Measurements from ENCODE around the gene SHD. TPM values are rescaled to one million over a fixed set of nuclear protein-coding genes. Genes with fewer than 3 reads are reported as not detected.

The SHD gene
- total RNA-seq, 2 donors from 2014 or later: not detected

- H3K27me3 Mint-ChIP-seq (ENCODE audit: low read depth): no peaks in the 10 kb centered on the region
- DNase-seq (no peak), ATAC-seq (replicated peaks in 1 of 2) (no peak)
- H3K9me3 Mint-ChIP-seq: no peaks in the 10 kb centered on the region
- no peak overlapping the region for H3K27ac Mint-ChIP-seq
- H3K4me1 Mint-ChIP-seq (ENCODE audit: low read depth): peaks cover 26% of the 10 kb centered on the region
- H3K4me3 Mint-ChIP-seq: no peak overlapping the region
- no peaks in the 10 kb centered on the region for H3K36me3 Mint-ChIP-seq (ENCODE audit: insufficient read depth in 2 of 2)
Measured at GRCh38 chr19:4295972-4296771, 17.1 kb downstream of the SHD start.

GRCh38 chr19:4297901-4298809 is 19.1 kb downstream of the SHD start:
- Mint-ChIP-seq H3K36me3 (ENCODE audit: insufficient read depth in 2 of 2) (no peaks in the 10 kb centered on the region), H3K4me3 (peak overlapping the region in 1 of 2 donors; percentile 21), H3K4me1 (ENCODE audit: low read depth) (peaks cover 42% of the 10 kb centered on the region), H3K9me3 (no peaks in the 10 kb centered on the region), H3K27me3 (ENCODE audit: low read depth) (no peaks in the 10 kb centered on the region), H3K27ac (no peak overlapping the region)
- peak; percentile 53 to 66 for DNase-seq
- ATAC-seq (replicated peaks in 1 of 2): peak; percentile 86 to 88

GRCh38 chr19:4298810-4299550 is 19.9 kb downstream of the SHD start:
- Mint-ChIP-seq H3K9me3 (no peaks in the 10 kb centered on the region), H3K27ac (no peak overlapping the region), H3K27me3 (ENCODE audit: low read depth) (no peaks in the 10 kb centered on the region), H3K4me3 (peak overlapping the region in 1 of 2 donors; percentile 21), H3K36me3 (ENCODE audit: insufficient read depth in 2 of 2) (no peaks in the 10 kb centered on the region), H3K4me1 (ENCODE audit: low read depth) (peaks cover 51% of the 10 kb centered on the region)
- ATAC-seq (replicated peaks in 1 of 2): peak; percentile 3 to 4
- DNase-seq: no peak

- ATAC-seq (replicated peaks in 1 of 2): no peak
- peak overlapping the region; percentile 49 to 82 for H3K4me3 Mint-ChIP-seq
- H3K27me3 Mint-ChIP-seq (ENCODE audit: low read depth): no peaks in the 10 kb centered on the region
Measured at GRCh38 chr19:4300589-4300988, 21.5 kb downstream of the SHD start.

GRCh38 chr19:4301590-4302242 is 22.6 kb downstream of the SHD start:
- Mint-ChIP-seq H3K27me3 (ENCODE audit: low read depth) (no peaks in the 10 kb centered on the region), H3K4me1 (ENCODE audit: low read depth) (peaks cover 61% of the 10 kb centered on the region), H3K27ac (peak overlapping the region; percentile 31), H3K4me3 (peak overlapping the region; percentile 78 to 82), H3K9me3 (no peaks in the 10 kb centered on the region), H3K36me3 (ENCODE audit: insufficient read depth in 2 of 2) (no peaks in the 10 kb centered on the region)
- DNase-seq (no peak), ATAC-seq (replicated peaks in 1 of 2) (peak in 1 of 2 donors; percentile 23)

More at GRCh38 chr19:4300589-4300988, 21.5 kb downstream of the SHD start:
- Mint-ChIP-seq H3K36me3 (ENCODE audit: insufficient read depth in 2 of 2) (no peaks in the 10 kb centered on the region), H3K9me3 (no peaks in the 10 kb centered on the region), H3K4me1 (ENCODE audit: low read depth) (peaks cover 61% of the 10 kb centered on the region), H3K27ac (no peak overlapping the region)
- no peak for DNase-seq

GRCh38 chr19:4302243-4302640 is 23.2 kb downstream of the SHD start, which contains the start of gene TMIGD2:
TMIGD2 (minus strand) TSS chr19:4302389; CDS start chr19:4302385, 4 bp downstream.
- Mint-ChIP-seq H3K4me3 (peak within 1 kb of the TSS; percentile 78 to 82), H3K4me1 (ENCODE audit: low read depth) (peaks cover 61% of the 10 kb centered on the region), H3K27me3 (ENCODE audit: low read depth) (no peaks in the 10 kb centered on the region), H3K27ac (peak within 1 kb of the TSS; percentile 44), H3K36me3 (ENCODE audit: insufficient read depth in 2 of 2) (no peaks in the 10 kb centered on the region), H3K9me3 (no peaks in the 10 kb centered on the region)
- peak in 1 of 2 donors; percentile 3 for ATAC-seq (replicated peaks in 1 of 2)
- DNase-seq: peak in 1 of 2 donors; percentile 20

GRCh38 chr19:4303819-4304537 is 24.9 kb downstream of the SHD start:
- Mint-ChIP-seq H3K27ac (peak overlapping the region; percentile 55), H3K36me3 (ENCODE audit: insufficient read depth in 2 of 2) (peaks cover 0 to 2% of the 10 kb centered on the region in 2 donors), H3K4me1 (ENCODE audit: low read depth) (peaks cover 50% of the 10 kb centered on the region), H3K4me3 (peak overlapping the region; percentile 73 to 79), H3K9me3 (no peaks in the 10 kb centered on the region), H3K27me3 (ENCODE audit: low read depth) (no peaks in the 10 kb centered on the region)
- DNase-seq: peak in 1 of 2 donors; percentile 21
- peak in 1 of 2 donors; percentile 18 for ATAC-seq (replicated peaks in 1 of 2)

GRCh38 chr19:4304538-4305256 is 25.6 kb downstream of the SHD start, which contains the start of gene FSD1:
FSD1 (plus strand) TSS chr19:4304598; CDS start chr19:4304747, 149 bp downstream.
- Mint-ChIP-seq H3K9me3 (no peaks in the 10 kb centered on the region), H3K4me1 (ENCODE audit: low read depth) (peaks cover 43% of the 10 kb centered on the region), H3K27me3 (ENCODE audit: low read depth) (no peaks in the 10 kb centered on the region), H3K4me3 (peak within 1 kb of the TSS; percentile 79 to 86), H3K27ac (peak within 1 kb of the TSS; percentile 55), H3K36me3 (ENCODE audit: insufficient read depth in 2 of 2) (peaks cover 0 to 2% of the 10 kb centered on the region in 2 donors)
- ATAC-seq (replicated peaks in 1 of 2) (peak; percentile 87), DNase-seq (peak; percentile 83 to 87)

- H3K9me3 Mint-ChIP-seq: no peaks in the 10 kb centered on the region
- peak overlapping the region; percentile 74 to 86 for H3K4me3 Mint-ChIP-seq
- ATAC-seq (replicated peaks in 1 of 2): no peak
- peak overlapping the region; percentile 33 for H3K27ac Mint-ChIP-seq
- H3K36me3 Mint-ChIP-seq (ENCODE audit: insufficient read depth in 2 of 2): peaks cover 0 to 2% of the 10 kb centered on the region in 2 donors
- no peak for DNase-seq
- peaks cover 42% of the 10 kb centered on the region for H3K4me1 Mint-ChIP-seq (ENCODE audit: low read depth)
- no peaks in the 10 kb centered on the region for H3K27me3 Mint-ChIP-seq (ENCODE audit: low read depth)
Measured at GRCh38 chr19:4305257-4305612, 26.2 kb downstream of the SHD start.

- no peaks in the 10 kb centered on the region for H3K27me3 Mint-ChIP-seq (ENCODE audit: low read depth)
- H3K4me1 Mint-ChIP-seq (ENCODE audit: low read depth): peaks cover 38% of the 10 kb centered on the region
- no peak for DNase-seq
- no peak overlapping the region for H3K27ac Mint-ChIP-seq
- H3K9me3 Mint-ChIP-seq: no peaks in the 10 kb centered on the region
- no peak for ATAC-seq (replicated peaks in 1 of 2)
- H3K36me3 Mint-ChIP-seq (ENCODE audit: insufficient read depth in 2 of 2): peaks cover 0 to 2% of the 10 kb centered on the region in 2 donors
- peak overlapping the region; percentile 74 to 86 for H3K4me3 Mint-ChIP-seq
Measured at GRCh38 chr19:4305659-4306058, 26.6 kb downstream of the SHD start.

All from activated T-cell treated with anti-CD3 and anti-CD28 coated beads, Interleukin-2, amount 50 U/mL, for 72 hours (primary cell).